HG02610 (cell line): ENCODE data around the gene PCNX3.
A peak's percentile ranks its signal among the peaks of the same experiment; 100 is the strongest.
"Not testable (repeated sequence)": the region's sequence is repeated elsewhere in the genome, so short reads cannot be mapped to it uniquely, and the experiment has no call there.

ENCODE experiments used
- ATAC-seq: cut with Tn5 transposase; IDR thresholded peaks from one replicate; pipeline ENCODE4 v1.9.1; 2021; ENCODE audit warnings: mild to moderate bottlenecking, moderate library complexity; ENCODE audit not compliant: unreplicated experiment

PCNX3 gene

GRCh38 chr11:65637794-65638419 is 22.3 kb downstream of the PCNX3 start, which contains the start of gene SIPA1:
SIPA1 (plus strand) TSS chr11:65638101; CDS start chr11:65640922, 2,821 bp downstream.
- peak; percentile 53 for ATAC-seq

- not testable (repeated sequence) for ATAC-seq
Observed at GRCh38 chr11:65639228-65639597, 23.6 kb downstream of the PCNX3 start.

- ATAC-seq = peak; percentile 33
Observed at GRCh38 chr11:65639623-65640482, 24.3 kb downstream of the PCNX3 start.

- ATAC-seq = no peak
Observed at GRCh38 chr11:65640483-65641296, 25.1 kb downstream of the PCNX3 start.

- no peak for ATAC-seq
Observed at GRCh38 chr11:65641297-65642013, 25.9 kb downstream of the PCNX3 start.

GRCh38 chr11:65642014-65642671 is 26.6 kb downstream of the PCNX3 start:
- no peak for ATAC-seq

- no peak for ATAC-seq
Observed at GRCh38 chr11:65643971-65644370, 28.4 kb downstream of the PCNX3 start.

GRCh38 chr11:65644837-65645236 is 29.3 kb downstream of the PCNX3 start:
- no peak for ATAC-seq

GRCh38 chr11:65645710-65646109 is 30.1 kb downstream of the PCNX3 start:
- ATAC-seq = no peak

- no peak for ATAC-seq
Observed at GRCh38 chr11:65646288-65646957, 30.8 kb downstream of the PCNX3 start.

GRCh38 chr11:65646958-65647701 is 31.6 kb downstream of the PCNX3 start:
- no peak for ATAC-seq

- ATAC-seq = no peak
Observed at GRCh38 chr11:65648997-65649493, 33.5 kb downstream of the PCNX3 start.

- no peak for ATAC-seq
Observed at GRCh38 chr11:65649656-65650546, 34.3 kb downstream of the PCNX3 start.

GRCh38 chr11:65650547-65651338 is 35.2 kb downstream of the PCNX3 start:
- no peak for ATAC-seq

GRCh38 chr11:65651339-65651588 is 35.7 kb downstream of the PCNX3 start:
- ATAC-seq = no peak

GRCh38 chr11:65651589-65652510 is 36.3 kb downstream of the PCNX3 start:
- no peak for ATAC-seq
